Stimulated activated naive CD8-positive, alpha-beta T cell treated with anti-CD3 and anti-CD28 coated beads, Interleukin-15, Interleukin-2, amounts not matched to agents 100 U/mL and 50 U/mL, for 24 hours (primary cell): ENCODE data around the gene REN.
A peak's percentile ranks its signal among the peaks of the same experiment; 100 is the strongest.

ENCODE experiments used
- ATAC-seq: fragments of 150-1000 bp; cut with Tn5 transposase; one replicate; pipeline ENCODE4 v1.10.0; 2021
- DNase-seq: peaks from one replicate; pipeline ENCODE4 v3.0.0; 2021

The REN gene

DNA sequence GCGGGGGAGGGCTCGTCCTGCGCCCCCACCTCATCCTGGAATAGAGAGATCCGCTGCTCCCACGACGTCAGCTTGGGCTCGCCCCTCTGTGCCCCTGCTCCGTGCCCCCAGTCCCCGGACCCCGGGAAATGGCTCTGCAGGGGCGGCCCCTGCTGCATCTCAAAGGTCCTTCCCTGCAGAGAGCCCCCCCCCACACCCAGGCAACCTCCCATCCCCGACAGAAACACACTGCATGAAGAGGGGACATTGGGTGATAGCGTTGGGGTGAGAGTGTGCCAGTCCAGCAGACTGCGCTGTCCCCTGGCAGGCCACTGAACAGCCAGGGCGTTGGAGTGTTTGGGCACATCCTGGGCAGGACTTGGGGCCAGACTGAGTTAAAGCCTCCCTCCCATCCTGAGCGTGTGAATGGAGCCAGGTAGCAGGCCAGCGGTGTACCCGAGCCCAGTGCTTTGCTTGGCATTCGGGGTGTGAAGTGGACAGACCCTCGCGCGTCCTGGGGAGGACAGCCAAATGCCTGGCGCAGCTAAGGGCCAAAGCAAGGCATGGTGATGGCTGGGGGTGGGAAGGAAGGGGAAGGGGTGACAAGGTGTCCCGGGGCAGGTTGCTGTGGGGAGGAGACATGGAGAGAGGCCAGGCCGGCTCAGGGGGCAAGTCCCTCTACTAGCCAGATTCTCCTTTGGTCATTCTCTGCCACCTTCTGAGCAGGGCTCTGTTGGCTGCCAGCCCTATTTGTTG is 13.7 kb downstream of the REN start:
- DNase-seq (no peak), ATAC-seq (no peak)

DNA sequence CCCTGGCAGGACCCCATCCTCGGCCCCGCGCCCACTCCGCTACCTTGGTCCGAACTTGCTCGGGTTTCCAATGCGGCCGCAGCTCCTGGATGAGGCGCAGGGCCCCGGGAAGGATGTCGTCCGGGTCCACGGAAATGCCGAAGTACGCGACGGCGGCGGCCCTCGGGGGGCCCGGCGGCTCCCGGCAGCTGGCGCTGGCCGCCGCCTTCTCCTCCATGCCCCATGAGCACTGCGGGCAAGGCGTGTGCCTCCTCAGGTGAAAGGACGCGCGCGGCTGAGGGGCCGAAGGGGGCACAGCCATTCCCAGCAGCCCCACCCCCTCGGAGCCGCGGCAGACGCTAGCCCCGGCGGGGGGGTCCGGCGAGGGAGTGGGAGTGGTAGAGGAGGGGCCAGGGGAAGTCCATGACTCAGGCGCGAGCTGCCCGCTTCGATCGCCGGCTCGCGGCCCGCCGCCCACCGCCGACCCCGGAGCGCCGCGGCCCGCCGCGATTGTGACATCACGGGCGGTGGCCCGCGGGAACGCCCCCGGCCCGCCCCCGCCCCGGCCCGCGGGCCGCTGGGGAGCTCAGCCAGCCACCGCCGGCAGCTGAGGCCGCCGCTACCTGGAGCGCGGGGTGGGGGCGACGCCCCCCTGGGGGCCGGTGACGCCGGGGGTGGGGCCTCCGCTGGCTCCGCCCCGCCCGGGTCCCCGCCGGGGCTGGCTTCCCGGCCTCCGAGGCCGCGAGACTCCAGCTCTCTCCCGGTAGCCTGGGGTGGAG is 14.4 kb downstream of the REN start, which contains the start of gene ETNK2:
Gene ETNK2, minus strand, starts transcription at position 493 of the 758 bp plus-strand sequence. Its CDS starts 192 bp downstream, at position 301.
- DNase-seq (peak; percentile 59), ATAC-seq (peak; percentile 61)

- peak; percentile 14 for DNase-seq
- no peak for ATAC-seq
Observed at GRCh38 chr1:204150702-204151551, 15.2 kb downstream of the REN start.

DNA sequence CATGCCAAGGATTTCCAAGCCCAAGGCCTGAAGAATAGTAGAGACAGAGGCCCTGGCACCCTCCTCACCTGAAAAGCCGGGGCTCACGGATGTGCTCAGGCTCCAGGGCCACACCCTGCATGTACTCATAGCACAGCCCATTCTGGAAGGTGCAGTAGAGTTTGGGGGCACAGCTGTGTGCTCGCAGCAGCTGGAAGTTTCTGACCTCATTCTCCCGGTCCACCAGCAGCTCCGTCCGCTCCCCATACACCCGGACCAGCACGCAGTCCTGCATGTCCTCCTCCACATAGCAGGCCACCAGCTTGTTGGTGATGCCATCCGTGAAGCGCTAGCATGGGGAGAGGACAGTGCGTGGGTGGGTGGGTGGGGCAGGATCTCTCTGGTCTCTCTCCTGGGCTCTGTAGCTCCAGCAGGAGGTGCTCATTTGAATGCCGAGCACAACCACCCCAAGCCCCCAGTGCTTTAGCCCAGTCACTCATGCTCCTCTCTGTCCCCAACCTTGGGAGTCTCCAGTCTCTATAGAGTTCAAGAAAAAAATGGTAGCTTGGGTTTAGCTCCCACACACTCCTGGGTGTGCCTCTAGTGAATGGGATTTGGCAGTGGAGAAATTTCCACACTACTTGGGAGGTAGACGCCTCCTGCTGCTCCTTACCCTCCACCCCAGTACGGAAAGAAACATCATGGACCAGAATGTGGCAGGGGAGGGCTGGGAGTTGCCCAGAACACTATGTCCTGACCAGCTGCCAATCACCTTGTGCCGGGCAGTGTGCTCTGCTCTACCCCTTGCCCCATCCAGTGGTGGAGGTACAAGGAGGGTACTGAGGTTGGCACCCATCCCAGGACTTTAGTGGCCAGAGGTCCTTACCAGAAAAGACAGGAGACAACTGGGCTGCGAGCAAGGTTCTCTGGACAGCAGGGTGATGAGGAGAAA is 16.2 kb downstream of the REN start:
- DNase-seq (no peak), ATAC-seq (no peak)

- ATAC-seq: no peak
- DNase-seq: no peak
Observed at GRCh38 chr1:204149107-204149506, 17.0 kb downstream of the REN start.

GRCh38 chr1:204147406-204148383 is 18.4 kb downstream of the REN start:
- no peak for ATAC-seq

GRCh38 chr1:204146965-204147364 is 19.2 kb downstream of the REN start:
- no peak for ATAC-seq
- DNase-seq: no peak

More at GRCh38 chr1:204147406-204148383, 18.4 kb downstream of the REN start:
- no peak for DNase-seq

DNA sequence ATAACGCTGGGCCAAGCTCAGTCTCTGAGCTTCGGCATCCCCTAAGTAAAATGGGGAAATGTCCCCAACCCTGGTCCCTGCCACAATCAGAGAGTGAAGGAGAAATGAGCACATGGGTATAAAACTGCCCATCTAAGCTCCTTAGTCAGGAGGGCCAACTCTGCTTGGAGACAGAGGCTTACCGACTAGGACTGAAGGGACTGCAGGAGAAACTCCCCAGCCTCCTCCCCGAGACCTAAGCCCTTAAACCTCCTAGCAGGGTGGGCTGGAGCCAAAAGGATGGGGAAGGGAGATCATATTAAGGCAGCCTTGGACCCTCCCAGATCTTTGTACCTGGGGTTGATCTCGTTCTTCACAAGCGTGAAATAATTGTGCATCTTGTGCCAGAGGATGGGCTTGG is 19.8 kb downstream of the REN start:
- ATAC-seq (no peak), DNase-seq (no peak)

- DNase-seq (no peak), ATAC-seq (no peak)
Observed at GRCh38 chr1:204145033-204145504, 21.1 kb downstream of the REN start.

GRCh38 chr1:204143276-204144041 is 22.7 kb downstream of the REN start:
- ATAC-seq (no peak), DNase-seq (no peak)

GRCh38 chr1:204142032-204142974 is 23.8 kb downstream of the REN start:
- ATAC-seq (peak; percentile 44), DNase-seq (no peak)

- DNase-seq: no peak
- ATAC-seq: no peak
Observed at GRCh38 chr1:204141131-204141530, 25.0 kb downstream of the REN start.

DNA sequence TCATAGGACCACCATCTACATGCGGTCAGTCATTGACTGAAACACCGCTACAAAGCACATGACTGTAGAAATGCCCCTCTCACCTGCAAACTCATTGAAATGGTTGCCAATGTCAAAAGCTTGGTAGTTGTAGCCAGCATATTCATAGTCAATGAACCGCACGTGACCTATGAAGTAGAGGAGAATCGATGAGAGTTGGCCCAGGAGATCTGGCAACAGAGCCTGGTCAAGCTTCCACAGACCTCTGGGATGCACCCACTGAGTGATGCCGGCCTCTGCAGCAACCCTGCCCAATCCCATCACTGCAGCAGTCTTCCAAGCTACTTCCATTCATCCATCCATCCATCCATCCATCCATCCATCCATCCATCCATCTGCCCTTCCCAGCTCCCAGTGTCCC is 26.2 kb downstream of the REN start:
- DNase-seq (no peak), ATAC-seq (no peak)

DNA sequence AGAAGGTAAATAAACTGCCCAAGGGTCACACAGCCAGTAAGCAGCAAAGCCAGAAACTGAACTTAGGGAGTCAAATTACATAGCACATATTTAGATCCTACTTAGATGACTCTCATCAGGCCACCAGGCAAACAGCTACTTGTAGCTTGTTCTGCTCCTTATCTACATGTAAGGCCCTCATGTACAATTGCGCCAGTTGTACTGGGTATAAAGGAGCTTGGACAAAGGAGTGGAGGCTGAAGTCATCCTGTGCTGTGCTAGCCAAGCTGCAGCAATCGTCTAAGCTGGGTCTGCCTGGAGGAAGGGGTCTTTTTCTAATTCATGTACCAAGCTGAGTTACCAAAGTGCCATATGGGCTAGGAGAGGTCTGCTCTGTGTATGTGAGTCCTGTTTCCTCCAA is 27.0 kb downstream of the REN start:
- no peak for DNase-seq

DNA sequence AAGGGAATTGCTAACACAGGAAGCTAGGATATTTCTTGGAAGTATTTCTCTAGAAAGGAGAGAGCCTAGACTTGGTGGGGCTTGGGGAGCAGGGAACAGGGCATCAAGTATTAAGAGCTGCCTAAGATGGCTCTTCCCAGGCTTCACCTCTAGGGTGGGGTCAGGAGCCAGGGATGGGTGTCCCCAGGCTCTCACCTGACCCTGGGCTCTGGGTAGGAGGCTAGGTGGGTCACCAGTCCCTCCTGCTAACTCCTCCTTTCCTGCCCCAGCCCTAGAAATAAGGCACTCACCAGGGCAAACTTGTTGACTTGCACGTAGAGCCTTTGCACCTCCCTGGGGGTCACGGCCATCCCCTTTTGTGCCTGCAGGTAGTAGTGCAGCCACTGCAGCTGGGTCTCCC is 29.3 kb downstream of the REN start:
- no peak for DNase-seq
- no peak for ATAC-seq

More for the DNA sequence above, 27.0 kb downstream of the REN start:
- no peak for ATAC-seq

- ATAC-seq (no peak), DNase-seq (no peak)
Observed at GRCh38 chr1:204134103-204134502, 32.0 kb downstream of the REN start.

GRCh38 chr1:204132718-204133117 is 33.4 kb downstream of the REN start:
- ATAC-seq (no peak), DNase-seq (no peak)

DNA sequence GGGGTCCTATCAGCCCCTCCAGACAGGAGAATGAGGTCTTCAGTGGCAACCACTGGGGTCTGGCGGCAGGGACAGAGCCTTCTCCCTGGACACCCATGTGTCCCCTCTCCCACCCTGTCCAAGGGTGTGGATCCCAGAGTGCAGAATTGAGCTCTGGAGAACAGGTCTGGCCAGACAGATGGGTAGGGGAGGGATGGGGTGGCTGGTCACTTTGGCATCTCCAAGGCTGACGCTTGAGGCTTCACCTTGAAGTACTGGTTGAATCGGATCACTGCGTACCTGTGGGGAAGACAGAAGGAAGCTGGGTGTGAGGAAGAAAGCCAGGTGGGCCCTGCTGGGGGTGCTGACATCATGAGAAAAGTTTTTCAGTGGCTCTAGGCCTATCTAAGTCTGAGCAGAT is 34.2 kb downstream of the REN start:
- ATAC-seq (no peak), DNase-seq (no peak)
